ENCODE measurements around the gene PPP1R1A.

The PPP1R1A gene

DNA sequence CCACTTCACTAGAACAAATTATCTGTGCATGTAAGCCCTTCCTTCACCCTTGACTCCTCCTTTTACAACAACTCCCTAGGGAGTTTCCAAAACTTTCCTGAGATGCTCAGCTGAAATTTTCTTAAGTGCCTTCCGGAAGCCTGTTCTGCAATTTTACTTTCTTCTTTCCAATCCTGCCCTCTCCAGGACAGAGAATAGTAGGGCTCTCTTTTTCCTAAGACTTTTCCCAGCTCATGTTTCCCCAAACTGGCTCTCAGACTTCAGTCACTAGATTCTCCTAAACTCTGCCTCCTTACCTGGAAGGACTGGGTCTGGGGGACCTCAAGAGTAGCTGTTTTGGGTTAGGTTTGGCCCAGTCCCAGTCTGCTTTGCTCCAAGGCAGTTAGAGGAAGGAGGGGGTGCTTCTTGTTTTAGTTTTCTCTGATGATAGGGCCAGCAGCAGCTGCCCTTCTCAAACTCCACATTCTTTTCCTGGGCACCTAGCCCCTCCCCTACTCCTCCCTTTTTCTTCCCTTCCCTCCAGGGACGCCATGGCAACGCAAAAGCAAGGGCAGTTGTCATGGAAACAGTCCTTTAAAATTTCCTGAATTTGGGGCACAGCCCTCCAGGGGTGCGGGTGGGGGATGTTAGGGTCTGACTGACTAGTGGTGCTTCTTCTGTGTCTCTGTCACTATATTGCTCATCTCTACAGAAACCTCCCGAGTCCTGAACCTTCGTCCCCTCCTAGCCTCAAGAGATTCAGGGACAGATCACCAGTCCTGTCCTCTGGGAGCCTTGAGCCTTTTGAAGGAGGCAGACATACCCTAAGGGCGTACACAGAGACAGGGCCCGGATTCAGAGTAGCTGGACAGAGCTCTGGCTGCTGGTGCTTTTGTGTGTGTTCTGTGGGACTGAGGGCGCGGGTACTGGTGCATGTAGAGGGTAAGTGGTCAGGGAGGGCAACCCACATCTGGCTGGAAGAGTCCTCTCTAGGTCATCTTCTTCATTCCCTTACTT is 17.0 kb downstream of the PPP1R1A start:
- peaks cover 2% of the 10 kb centered on the region; the same call in 1 of the 2 replicates for H3K27me3 ChIP-seq (ENCODE audit: control insufficient read depth, low read length)
- no peaks in the 10 kb centered on the region for H3F3A ChIP-seq (ENCODE audit: control insufficient read depth, insufficient read depth)
- H3K9me3 ChIP-seq (ENCODE audit: control insufficient read depth, insufficient read depth, low read length), result no peaks in the 10 kb centered on the region
- no peaks in the 10 kb centered on the region for H3K9me2 ChIP-seq (replicated peaks; ENCODE audit: control insufficient read depth, low read length)
- H3K79me2 ChIP-seq (ENCODE audit: control insufficient read depth, low read length), result no peaks in the 10 kb centered on the region
- H3K4me2 ChIP-seq (ENCODE audit: low read length), result no peak overlapping the region
- H3K27ac ChIP-seq (ENCODE audit: low read depth, low read length), result no peak overlapping the region
- no peak for TF ChIP-seq CTCF (IDR thresholded peaks at IDR 0.05; ENCODE audit: low read depth, low read length, poor library complexity, severe bottlenecking)
- no peak for TF ChIP-seq EZH2phosphoT487 (IDR thresholded peaks at IDR 0.05; ENCODE audit: borderline replicate concordance, low read length)
- H3K4me3 ChIP-seq (ENCODE audit: low read length), result no peak overlapping the region
- no peaks in the 10 kb centered on the region for H3K36me3 ChIP-seq (ENCODE audit: control insufficient read depth, low read length)
- peaks cover 7% of the 10 kb centered on the region for H3K4me1 ChIP-seq (ENCODE audit: control insufficient read depth, low read length)
- no peaks in the 10 kb centered on the region for H4K20me1 ChIP-seq (ENCODE audit: control insufficient read depth, insufficient read depth, low read depth, low read length)

- H3F3A ChIP-seq (ENCODE audit: control insufficient read depth, insufficient read depth), result no peaks in the 10 kb centered on the region
- H4K20me1 ChIP-seq (ENCODE audit: control insufficient read depth, insufficient read depth, low read depth, low read length), result no peaks in the 10 kb centered on the region
- H3K4me2 ChIP-seq (ENCODE audit: low read length), result no peak overlapping the region
- H3K27ac ChIP-seq (ENCODE audit: low read depth, low read length), result no peak overlapping the region
- no peak overlapping the region for H3K4me3 ChIP-seq (ENCODE audit: low read length)
- H3K9me3 ChIP-seq (ENCODE audit: control insufficient read depth, insufficient read depth, low read length), result no peaks in the 10 kb centered on the region
- H3K4me1 ChIP-seq (ENCODE audit: control insufficient read depth, low read length), result peaks cover 2% of the 10 kb centered on the region
- no peaks in the 10 kb centered on the region for H3K36me3 ChIP-seq (ENCODE audit: control insufficient read depth, low read length)
- peaks cover 5% of the 10 kb centered on the region; the same call in 1 of the 2 replicates for H3K27me3 ChIP-seq (ENCODE audit: control insufficient read depth, low read length)
- no peaks in the 10 kb centered on the region for H3K9me2 ChIP-seq (replicated peaks; ENCODE audit: control insufficient read depth, low read length)
- TF ChIP-seq CTCF (IDR thresholded peaks at IDR 0.05; ENCODE audit: low read depth, low read length, poor library complexity, severe bottlenecking), result no peak
- TF ChIP-seq EZH2phosphoT487 (IDR thresholded peaks at IDR 0.05; ENCODE audit: borderline replicate concordance, low read length), result no peak
- H3K79me2 ChIP-seq (ENCODE audit: control insufficient read depth, low read length), result no peaks in the 10 kb centered on the region
These were observed 18.4 kb downstream of the PPP1R1A start for GRCh38 chr12:54569995-54570528.

GRCh38 chr12:54569072-54569471 is 19.4 kb downstream of the PPP1R1A start:
- H3K9me2 ChIP-seq (replicated peaks; ENCODE audit: control insufficient read depth, low read length), result no peaks in the 10 kb centered on the region
- H3K4me1 ChIP-seq (ENCODE audit: control insufficient read depth, low read length), result no peaks in the 10 kb centered on the region
- no peaks in the 10 kb centered on the region for H4K20me1 ChIP-seq (ENCODE audit: control insufficient read depth, insufficient read depth, low read depth, low read length)
- H3K27me3 ChIP-seq (ENCODE audit: control insufficient read depth, low read length), result peaks cover 5% of the 10 kb centered on the region; the same call in 1 of the 2 replicates
- TF ChIP-seq EZH2phosphoT487 (IDR thresholded peaks at IDR 0.05; ENCODE audit: borderline replicate concordance, low read length) (no peak), CTCF (IDR thresholded peaks at IDR 0.05; ENCODE audit: low read depth, low read length, poor library complexity, severe bottlenecking) (no peak)
- H3K27ac ChIP-seq (ENCODE audit: low read depth, low read length), result no peak overlapping the region
- H3K4me2 ChIP-seq (ENCODE audit: low read length), result no peak overlapping the region
- no peaks in the 10 kb centered on the region for H3K9me3 ChIP-seq (ENCODE audit: control insufficient read depth, insufficient read depth, low read length)
- no peaks in the 10 kb centered on the region for H3K79me2 ChIP-seq (ENCODE audit: control insufficient read depth, low read length)
- no peaks in the 10 kb centered on the region for H3K36me3 ChIP-seq (ENCODE audit: control insufficient read depth, low read length)
- H3K4me3 ChIP-seq (ENCODE audit: low read length), result no peak overlapping the region
- no peaks in the 10 kb centered on the region for H3F3A ChIP-seq (ENCODE audit: control insufficient read depth, insufficient read depth)
